ENCODE measurements around the gene ATAD3A.
"Not testable (repeated sequence)": the region's sequence is repeated elsewhere in the genome, so short reads cannot be mapped to it uniquely, and the experiment has no call there.

Gene ATAD3A

GRCh38 chr1:1504777-1505365, 7.1 kb upstream of the ATAD3A start (continued):
- TF ChIP-seq ZNF2 (tag by site-specific recombination; IDR thresholded peaks at IDR 0.05) (peak; percentile 48; the same call in 1 of the 2 replicates), ZNF692 (tag by site-specific recombination; IDR thresholded peaks at IDR 0.05) (0 out of 2 replicates have a peak, but pooled peaks have one; percentile 41), ZNF610 (tag by site-specific recombination; IDR thresholded peaks at IDR 0.05; ENCODE audit: borderline replicate concordance) (0 out of 2 replicates have a peak, but pooled peaks have one; percentile 20), KLF17 (tag by site-specific recombination; IDR thresholded peaks at IDR 0.05) (0 out of 2 replicates have a peak, but pooled peaks have one; percentile 68), ZNF366 (tag by site-specific recombination; conservative IDR thresholded peaks at IDR 0.05) (peak; percentile 89), ZEB2 (tag by site-specific recombination; IDR thresholded peaks at IDR 0.05) (peak; percentile 89), ZNF335 (tag by site-specific recombination; conservative IDR thresholded peaks at IDR 0.05) (peak; percentile 47; the same call in 1 of the 2 replicates), PRDM1 (tag by site-specific recombination; IDR thresholded peaks at IDR 0.05) (peak; percentile 78; the same call in 1 of the 2 replicates), FEZF1 (tag by site-specific recombination; IDR thresholded peaks at IDR 0.05) (peak; percentile 60), WT1 (tag by site-specific recombination; IDR thresholded peaks at IDR 0.05) (peak; percentile 53; the same call in 1 of the 2 replicates), ZBTB26 (tag by site-specific recombination; optimal IDR thresholded peaks at IDR 0.05) (peak; percentile 20), SCRT1 (tag by site-specific recombination; IDR thresholded peaks at IDR 0.05; ENCODE audit: borderline replicate concordance) (peak; percentile 92), SCRT2 (tag by site-specific recombination; IDR thresholded peaks at IDR 0.05) (peak; percentile 96), ZNF501 (tag by site-specific recombination; IDR thresholded peaks at IDR 0.05) (peak; percentile 64; the same call in 1 of the 2 replicates)

GRCh38 chr1:1505366-1505798, 6.6 kb upstream of the ATAD3A start:
- ChIA-PET CTCF (interaction anchor here (0.7 to 1.6 kb wide), 5 partner anchors 12 to 395 kb away, joined by 3 to 9 read pairs (median 4); no protein-coding TSS in a partner anchor), POLR2A (interaction anchor here (0.9 to 1.7 kb wide), 2 partner anchors 104 to 170 kb away, joined by 3 to 7 read pairs; no protein-coding TSS in a partner anchor)
- H3K4me1 ChIP-seq (ENCODE audit: control insufficient read depth, insufficient read depth, low read length); H3K36me3 ChIP-seq (ENCODE audit: control insufficient read depth in 2 of 2, insufficient read depth in 1 of 2, low read length in 2 of 2); H3K4me3 ChIP-seq (ENCODE audit: low read depth, low read length); H3K27ac ChIP-seq (ENCODE audit: extremely low read depth, low read depth, low read length); H3K9me3 ChIP-seq (ENCODE audit: control insufficient read depth, insufficient read depth, low read depth, low read length): not testable (repeated sequence)
- 0 out of 2 replicates have a peak, but pooled peaks have one; percentile 8 for TF ChIP-seq ZNF335 (tag by site-specific recombination; conservative IDR thresholded peaks at IDR 0.05)
- peak; percentile 6; the same call in 1 of the 2 replicates for TF ChIP-seq CTCF (tag by site-specific recombination; IDR thresholded peaks at IDR 0.05)
- TF ChIP-seq ZBTB8A (tag by site-specific recombination; IDR thresholded peaks at IDR 0.05), result peak; percentile 97
- peak; percentile 50 for TF ChIP-seq ZNF654 (tag by site-specific recombination; IDR thresholded peaks at IDR 0.05; ENCODE audit: low read depth)
- TF ChIP-seq ZNF366 (tag by site-specific recombination; conservative IDR thresholded peaks at IDR 0.05), result 0 out of 2 replicates have a peak, but pooled peaks have one; percentile 10
- TF ChIP-seq ZNF518A (tag by site-specific recombination; conservative IDR thresholded peaks at IDR 0.05; ENCODE audit: low read depth), result peak; percentile 53
- TF ChIP-seq SP3 (tag by site-specific recombination; IDR thresholded peaks at IDR 0.05), result 0 out of 2 replicates have a peak, but pooled peaks have one; percentile 22
